GM12872 (cell line): Measurements from ENCODE around the gene TMEM256.

Experiments
- CTCF ChIP-seq: IDR thresholded peaks from 3 replicates; pipeline ENCODE4 v1.5.1; 2011; ENCODE audit warnings: low read depth, mild to moderate bottlenecking, low read length, moderate library complexity; ENCODE audit not compliant: insufficient read depth

TMEM256 gene

GRCh38 chr17:7411427-7411750 lies 7.5 kb upstream of the TMEM256 start:
- TF ChIP-seq CTCF: no peak

GRCh38 chr17:7410634-7411426 lies 6.9 kb upstream of the TMEM256 start:
- no peak for TF ChIP-seq CTCF

- no peak for TF ChIP-seq CTCF
Observed at GRCh38 chr17:7409716-7410115, 5.8 kb upstream of the TMEM256 start.

GRCh38 chr17:7408863-7409262 lies 5.0 kb upstream of the TMEM256 start:
- TF ChIP-seq CTCF: no peak

GRCh38 chr17:7408252-7408727 lies 4.4 kb upstream of the TMEM256 start:
- no peak for TF ChIP-seq CTCF

GRCh38 chr17:7407485-7408251 lies 3.8 kb upstream of the TMEM256 start, which contains the start of gene NLGN2:
Gene NLGN2 (plus strand): TSS chr17:7407845. CDS start chr17:7408256, 411 bp downstream.
- no peak for TF ChIP-seq CTCF

- TF ChIP-seq CTCF: no peak
Observed at GRCh38 chr17:7407082-7407481, 3.2 kb upstream of the TMEM256 start.
